H9 (cell line): Measurements from ENCODE around the gene PSMD7. TPM values are rescaled to one million over a fixed set of nuclear protein-coding genes. Genes with fewer than 3 reads are reported as not detected.

Source experiments
- DNase-seq: peaks from one replicate; pipeline ENCODE4 v3.0.0-alpha.2; 2017
- H2AFZ ChIP-seq: one replicate; pipeline ENCODE4 v1.6.1; 2013; ENCODE audit warnings: mild to moderate bottlenecking, low read length, control low read depth, moderate library complexity
- H2AK5ac ChIP-seq: 2 replicates; pipeline ENCODE4 v1.6.1; 2013; ENCODE audit warnings: low read length, control low read depth, mixed read lengths; ENCODE audit not compliant: insufficient read length
- H2BK120ac ChIP-seq: one replicate; pipeline ENCODE4 v1.6.1; 2013; ENCODE audit warnings: low read depth, mild to moderate bottlenecking, low read length, control low read depth, inconsistent platforms; ENCODE audit not compliant: poor library complexity, severe bottlenecking
- H2BK12ac ChIP-seq: 2 replicates; pipeline ENCODE4 v1.6.1; 2013; ENCODE audit warnings: low read length, control low read depth, mixed read lengths, low read depth; ENCODE audit not compliant: insufficient read length
- H2BK15ac ChIP-seq: 2 replicates; pipeline ENCODE4 v1.6.1; 2013; ENCODE audit warnings: low read depth, low read length, control low read depth
- H2BK20ac ChIP-seq: one replicate; pipeline ENCODE4 v1.6.1; 2013; ENCODE audit warnings: low read depth, mild to moderate bottlenecking, low read length, control low read depth, inconsistent platforms; ENCODE audit not compliant: poor library complexity, severe bottlenecking
- H2BK5ac ChIP-seq: 2 replicates; pipeline ENCODE4 v1.6.1; 2013; ENCODE audit warnings: low read length, control low read depth, mixed read lengths; ENCODE audit not compliant: insufficient read length
- H3K14ac ChIP-seq: 2 replicates; pipeline ENCODE4 v1.6.1; 2013; ENCODE audit warnings: low read length, control low read depth; ENCODE audit not compliant: insufficient read depth
- H3K18ac ChIP-seq: 2 replicates; pipeline ENCODE4 v1.6.1; 2013; ENCODE audit warnings: low read depth, mild to moderate bottlenecking, mixed read lengths, low read length, control low read depth; ENCODE audit not compliant: insufficient read length
- H3K23ac ChIP-seq: 2 replicates; pipeline ENCODE4 v1.6.1; 2013; ENCODE audit warnings: low read length, control low read depth, mixed read lengths, low read depth; ENCODE audit not compliant: insufficient read length
- H3K23me2 ChIP-seq: 2 replicates; pipeline ENCODE4 v1.6.1; 2013; ENCODE audit warnings: low read depth, mild to moderate bottlenecking, mixed read lengths, low read length, control low read depth; ENCODE audit not compliant: insufficient read length, poor library complexity, severe bottlenecking
- H3K27ac ChIP-seq: 2 replicates; pipeline ENCODE4 v1.5.1; 2013; ENCODE audit warnings: low read length, control low read depth, mixed read lengths, low read depth; ENCODE audit not compliant: insufficient read length
- H3K27me3 ChIP-seq: 2 replicates; pipeline ENCODE4 v1.6.1; 2013; ENCODE audit warnings: low read length, control low read depth, inconsistent platforms; ENCODE audit not compliant: insufficient read depth
- H3K4ac ChIP-seq: 2 replicates; pipeline ENCODE4 v1.6.1; 2013; ENCODE audit warnings: low read depth, mild to moderate bottlenecking, control low read depth, inconsistent platforms, low read length, moderate library complexity
- H3K4me1 ChIP-seq: 2 replicates; pipeline ENCODE4 v1.6.1; 2013; ENCODE audit warnings: low read length, control low read depth, inconsistent platforms; ENCODE audit not compliant: insufficient read depth
- H3K4me2 ChIP-seq: 2 replicates; pipeline ENCODE4 v1.6.1; 2013; ENCODE audit warnings: low read length, control low read depth, mixed read lengths; ENCODE audit not compliant: insufficient read length, insufficient read depth
- H3K56ac ChIP-seq: 2 replicates; pipeline ENCODE4 v1.6.1; 2013; ENCODE audit warnings: low read depth, mild to moderate bottlenecking, mixed read lengths, low read length, control low read depth; ENCODE audit not compliant: insufficient read length
- H3K79me1 ChIP-seq: 2 replicates; pipeline ENCODE4 v1.6.1; 2013; ENCODE audit warnings: low read depth, mild to moderate bottlenecking, moderate library complexity, low read length, control low read depth, inconsistent platforms; ENCODE audit not compliant: insufficient read depth, poor library complexity, severe bottlenecking
- H3K79me2 ChIP-seq: 2 replicates; pipeline ENCODE4 v1.6.1; 2013; ENCODE audit warnings: low read length, control low read depth, inconsistent platforms; ENCODE audit not compliant: insufficient read depth
- H3K9ac ChIP-seq: 2 replicates; pipeline ENCODE4 v1.6.1; 2013; ENCODE audit warnings: low read length, control low read depth, mixed read lengths; ENCODE audit not compliant: insufficient read length; ENCODE audit errors: extremely low read depth
- H3K9me3 ChIP-seq: one replicate; pipeline ENCODE4 v1.6.1; 2013; ENCODE audit warnings: low read depth, low read length, inconsistent platforms; ENCODE audit not compliant: control insufficient read depth
- H3T11ph ChIP-seq: one replicate; pipeline ENCODE4 v1.6.1; 2013; ENCODE audit warnings: mild to moderate bottlenecking, low read length, control low read depth, inconsistent platforms
- H4K20me1 ChIP-seq: one replicate; pipeline ENCODE4 v1.6.1; 2013; ENCODE audit not compliant: control insufficient read depth, insufficient read length, insufficient read depth
- H4K5ac ChIP-seq: 2 replicates; pipeline ENCODE4 v1.6.1; 2013; ENCODE audit warnings: low read depth, mild to moderate bottlenecking, mixed read lengths, low read length, control low read depth; ENCODE audit not compliant: insufficient read length
- H4K8ac ChIP-seq: replicated peaks from 2 replicates; pipeline ENCODE4 v1.6.1; 2013; ENCODE audit warnings: low read length, control low read depth, mixed read lengths, low read depth; ENCODE audit not compliant: insufficient read length
- H4K91ac ChIP-seq: 2 replicates; pipeline ENCODE4 v1.6.1; 2013; ENCODE audit warnings: low read depth, mild to moderate bottlenecking, moderate library complexity, mixed read lengths, low read length, control low read depth; ENCODE audit not compliant: insufficient read length
- H3K27ac Mint-ChIP-seq, 3 experiments: 2 replicates in 2 of 3; 3 replicates in 1 of 3; pipeline ENCODE4 v1.8.0; 2020 to 2021; ENCODE audit warnings: mixed read lengths in 3 of 3, mild to moderate bottlenecking in 1 of 3, moderate library complexity in 1 of 3
- H3K27me3 Mint-ChIP-seq: 2 replicates; pipeline ENCODE4 v1.8.0; 2021; ENCODE audit warnings: low read depth, mild to moderate bottlenecking, moderate library complexity, mixed read lengths
- H3K36me3 Mint-ChIP-seq, 3 experiments: 2 replicates in 2 of 3; 3 replicates in 1 of 3; pipeline ENCODE4 v1.8.0; 2020 to 2021; ENCODE audit warnings: low read depth in 3 of 3, mixed read lengths in 3 of 3; ENCODE audit not compliant: insufficient read depth in 1 of 3
- H3K4me1 Mint-ChIP-seq, 2 experiments: 2 replicates each; pipeline ENCODE4 v1.8.0; 2020; ENCODE audit warnings: mixed read lengths in 2 of 2
- H3K4me3 Mint-ChIP-seq, 2 experiments: 2 replicates in 1 of 2; 3 replicates in 1 of 2; pipeline ENCODE4 v1.8.0; 2020 to 2021; ENCODE audit warnings: mild to moderate bottlenecking in 2 of 2, mixed read lengths in 2 of 2, moderate library complexity in 1 of 2
- H3K9me3 Mint-ChIP-seq, 2 experiments: 2 replicates in 1 of 2; 3 replicates in 1 of 2; pipeline ENCODE4 v1.8.0; 2020; ENCODE audit warnings: mild to moderate bottlenecking in 2 of 2, mixed read lengths in 2 of 2, moderate library complexity in 1 of 2
- CTCF ChIP-seq: fragments of 200-600 bp; sonication (generic); conservative IDR thresholded peaks from 3 replicates; pipeline ENCODE4 v1.8.0; 2021; ENCODE audit warnings: antibody characterized with exemption, mild to moderate bottlenecking
- WGBS: extraction: QIAGEN DNeasy Blood & Tissue Kit; methylation state at CpG from one replicate; pipeline ENCODE4 v1.1.7; 2013; ENCODE audit warnings: missing lambda C conversion rate, low lambda C conversion rate, mixed read lengths; ENCODE audit not compliant: insufficient read length; ENCODE audit errors: extremely low coverage; 5-methylcytosine and 5-hydroxymethylcytosine counted together
- total RNA-seq: library from RNA; stranded (reverse); gene quantifications from 2 replicates; pipeline ENCODE4 v1.2.1, GENCODE V29; 2021

Gene PSMD7
- total RNA-seq, 1 experiment from 2014 or later: 140 TPM

GRCh38 chr16:74291577-74292208 is 4.9 kb upstream of the PSMD7 start:
- Histone ChIP-seq H2AFZ (no peak overlapping the region), H3K56ac (no peak overlapping the region), H4K8ac (no peak overlapping the region), H3K4me1 (no peaks in the 10 kb centered on the region), H4K20me1 (no peaks in the 10 kb centered on the region), H3K23me2 (no peaks in the 10 kb centered on the region), H2BK5ac (no peak overlapping the region), H2AK5ac (no peak overlapping the region), H2BK15ac (no peak overlapping the region), H3K4ac (no peak overlapping the region), H2BK20ac (no peak overlapping the region), H2BK12ac (no peak overlapping the region), H3K4me2 (no peak overlapping the region), H3K9ac (no peak overlapping the region), H3K14ac (no peak overlapping the region), H3K79me2 (no peaks in the 10 kb centered on the region), H3K27ac (no peak overlapping the region), H2BK120ac (no peak overlapping the region), H3K27me3 (no peaks in the 10 kb centered on the region), H3K18ac (no peak overlapping the region), H3K79me1 (no peaks in the 10 kb centered on the region), H4K91ac (no peak overlapping the region), H3K23ac (no peak overlapping the region), H3T11ph (no peak overlapping the region), H4K5ac (no peak overlapping the region), H3K9me3 (no peaks in the 10 kb centered on the region)
- Mint-ChIP-seq H3K4me3 (no peak overlapping the region), H3K9me3 (peaks cover 9 to 14% of the 10 kb centered on the region in 2 experiments; a peak in 4 of 5 replicates), H3K4me1 (peaks cover 8 to 10% of the 10 kb centered on the region in 2 experiments), H3K36me3 (peaks cover 7 to 11% (median 8%) of the 10 kb centered on the region in 3 experiments; a peak in 6 of 7 replicates), H3K27ac (no peak overlapping the region), H3K27me3 (peaks cover 6% of the 10 kb centered on the region)
- TF ChIP-seq CTCF: no peak
- no CpG with 5 or more reads among the region's 1 CpG for WGBS
- no peak for DNase-seq
